ENCODE measurements around the gene ABCD4. TPM values are rescaled to one million over a fixed set of nuclear protein-coding genes. Genes with fewer than 3 reads are reported as not detected.
A peak's percentile ranks its signal among the peaks of the same experiment; 100 is the strongest.

ABCD4 gene
- total RNA-seq, 1 donor from 2014 or later = 26.9 TPM

- DNase-seq (ENCODE audit: low spot score) = no peak
- intact Hi-C loops (cut with DNase I) = no loop called here
These were observed 38.8 kb downstream of the ABCD4 start for GRCh38 chr14:74263921-74264320.

GRCh38 chr14:74263181-74263580, 39.6 kb downstream of the ABCD4 start:
- intact Hi-C loops (cut with DNase I) = no loop called here

GRCh38 chr14:74262076-74262475, 40.7 kb downstream of the ABCD4 start:
- intact Hi-C loops (cut with DNase I) = no loop called here

More at GRCh38 chr14:74263181-74263580, 39.6 kb downstream of the ABCD4 start:
- DNase-seq (ENCODE audit: low spot score) = no peak

GRCh38 chr14:74261288-74261687, 41.4 kb downstream of the ABCD4 start:
- no peak for DNase-seq (ENCODE audit: low spot score)
- intact Hi-C loops (cut with DNase I) = no loop called here

More at GRCh38 chr14:74262076-74262475, 40.7 kb downstream of the ABCD4 start:
- no peak for DNase-seq (ENCODE audit: low spot score)

GRCh38 chr14:74260525-74261233, 42.1 kb downstream of the ABCD4 start:
- DNase-seq (ENCODE audit: low spot score) = no peak
- intact Hi-C loops (cut with DNase I) = no loop called here

- no peak for DNase-seq (ENCODE audit: low spot score)
- intact Hi-C loops (cut with DNase I) = loop anchor here (5.0 kb wide), 1 partner anchor 147 kb away; no protein-coding TSS in a partner anchor
These were observed 43.2 kb downstream of the ABCD4 start for GRCh38 chr14:74259513-74259912.

- intact Hi-C loops (cut with DNase I) = loop anchor here (5.0 kb wide), 1 partner anchor 146 kb away; no protein-coding TSS in a partner anchor
- no peak for DNase-seq (ENCODE audit: low spot score)
These were observed 44.0 kb downstream of the ABCD4 start for GRCh38 chr14:74258764-74259035.

GRCh38 chr14:74257941-74258763, 44.6 kb downstream of the ABCD4 start:
- DNase-seq (ENCODE audit: low spot score) = no peak
- intact Hi-C loops (cut with DNase I) = loop anchor here (5.0 kb wide), 1 partner anchor 146 kb away; no protein-coding TSS in a partner anchor

- peak; percentile 80 for DNase-seq (ENCODE audit: low spot score)
- intact Hi-C loops (cut with DNase I) = loop anchor here (5.0 kb wide), 1 partner anchor 145 kb away; no protein-coding TSS in a partner anchor
These were observed 45.4 kb downstream of the ABCD4 start for GRCh38 chr14:74257078-74257940.

- no peak for DNase-seq (ENCODE audit: low spot score)
- intact Hi-C loops (cut with DNase I) = loop anchor here (5.0 kb wide), 1 partner anchor 143 kb away; no protein-coding TSS in a partner anchor
These were observed 47.5 kb downstream of the ABCD4 start for GRCh38 chr14:74255281-74255680.

- DNase-seq (ENCODE audit: low spot score) = no peak
- intact Hi-C loops (cut with DNase I) = loop anchor here (2.0 kb wide), 1 partner anchor 31 kb away; no protein-coding TSS in a partner anchor
These were observed 53.0 kb downstream of the ABCD4 start for GRCh38 chr14:74249433-74250375.

- DNase-seq (ENCODE audit: low spot score) = no peak
- intact Hi-C loops (cut with DNase I) = no loop called here
These were observed 54.7 kb downstream of the ABCD4 start for GRCh38 chr14:74248017-74248416.

GRCh38 chr14:74246542-74246941, 56.2 kb downstream of the ABCD4 start:
- DNase-seq (ENCODE audit: low spot score) = no peak
- intact Hi-C loops (cut with DNase I) = no loop called here

- intact Hi-C loops (cut with DNase I) = no loop called here
- no peak for DNase-seq (ENCODE audit: low spot score)
These were observed 57.4 kb downstream of the ABCD4 start for GRCh38 chr14:74245292-74245691.

GRCh38 chr14:74244115-74244514, 58.6 kb downstream of the ABCD4 start:
- intact Hi-C loops (cut with DNase I) = no loop called here
- DNase-seq (ENCODE audit: low spot score) = no peak

- no peak for DNase-seq (ENCODE audit: low spot score)
These were observed 59.7 kb downstream of the ABCD4 start for GRCh38 chr14:74243051-74243450.

GRCh38 chr14:74242780-74243042, 60.0 kb downstream of the ABCD4 start:
- intact Hi-C loops (cut with DNase I) = no loop called here
- DNase-seq (ENCODE audit: low spot score) = no peak

More at GRCh38 chr14:74243051-74243450, 59.7 kb downstream of the ABCD4 start:
- intact Hi-C loops (cut with DNase I) = no loop called here

- no peak for DNase-seq (ENCODE audit: low spot score)
- intact Hi-C loops (cut with DNase I) = no loop called here
These were observed 60.5 kb downstream of the ABCD4 start for GRCh38 chr14:74242021-74242779.

Data from cardiac septum (tissue), 1 donor.